ENCODE results near the gene KIAA1586. TPM values are rescaled to one million over a fixed set of nuclear protein-coding genes. Genes with fewer than 3 reads are reported as not detected.

The KIAA1586 gene
- total and polyA plus RNA-seq, 9 of the 15 experiments (the other 6 are each of a cell fraction or from before 2014, with no cell fraction given) = 23.4 to 43.6 (median 29.5) TPM

- TF ChIP-seq MGA (IDR thresholded peaks at IDR 0.05) = no peak
These were observed 21.6 kb downstream of the KIAA1586 start (continued) for GRCh38 chr6:57068061-57068460.
